T-cell (primary cell): ENCODE measurements around the gene MRPL51. TPM values are rescaled to one million over a fixed set of nuclear protein-coding genes. Genes with fewer than 3 reads are reported as not detected.
"Not testable (repeated sequence)": the region's sequence is repeated elsewhere in the genome, so short reads cannot be mapped to it uniquely, and the experiment has no call there.

Source experiments
- ATAC-seq, 4 experiments: fragments of 200-7000 bp in 3 of 4; fragments of 150-1000 bp in 1 of 4; cut with Tn5 transposase; replicated peaks in 1 of 4; 1 replicate in 3 of 4; 2 replicates in 1 of 4; pipeline ENCODE4 v1.10.0; 2021; ENCODE audit warnings: moderate library complexity in 3 of 4, mild to moderate bottlenecking in 2 of 4, moderate number of reproducible peaks in 1 of 4
- CTCF ChIA-PET, 2 donors: fragments of 300-600 bp; sonication (Branson Sonifier 250); formaldehyde crosslinking; loops; one replicate each; lab custom pipeline; 2022; ENCODE audit warnings: antibody characterized with exemption in 2 of 2; lab: Charles Lee
- POLR2A ChIA-PET, 2 donors: fragments of 300-600 bp; sonication (Branson Sonifier 250); formaldehyde crosslinking; loops; one replicate each; lab custom pipeline; 2022; ENCODE audit warnings: antibody characterized with exemption in 2 of 2; lab: Charles Lee
- DNase-seq, 35 experiments: peaks; one replicate each; pipeline versions ENCODE4 v3.0.0 to v3.0.0-alpha.2; 2013 to 2023
- H3K27ac ChIP-seq: one replicate; pipeline ENCODE4 v1.5.1; 2013; ENCODE audit warnings: low read length
- H3K27me3 ChIP-seq, 2 experiments: replicated peaks in 1 of 2; 1 replicate in 1 of 2; 2 replicates in 1 of 2; pipeline versions ENCODE4 v1.6.1 to v1.7.0; 2013; ENCODE audit warnings: low read length in 1 of 2, mixed read lengths in 1 of 2; ENCODE audit not compliant: control insufficient read depth in 2 of 2, insufficient read depth in 2 of 2; ENCODE audit errors: extremely low read depth in 1 of 2
- H3K36me3 ChIP-seq, 2 donors: 1 replicate in 1 of 2; 2 replicates in 1 of 2; pipeline versions ENCODE4 v1.6.1 to v1.7.0; 2013; ENCODE audit warnings: low read length in 1 of 2; ENCODE audit not compliant: control insufficient read depth in 2 of 2, insufficient read depth in 1 of 2; ENCODE audit errors: extremely low read depth in 1 of 2
- H3K4me1 ChIP-seq, 2 experiments: 1 replicate in 1 of 2; 2 replicates in 1 of 2; pipeline versions ENCODE4 v1.6.1 to v1.7.0; 2013; ENCODE audit warnings: low read length in 2 of 2, mixed read lengths in 1 of 2; ENCODE audit not compliant: insufficient read depth in 2 of 2, control insufficient read depth in 1 of 2; ENCODE audit errors: extremely low read depth in 1 of 2
- H3K4me3 ChIP-seq, 2 donors: 1 replicate in 1 of 2; 2 replicates in 1 of 2; pipeline versions ENCODE4 v1.5.1 to v1.7.0; 2013; ENCODE audit warnings: mild to moderate bottlenecking in 2 of 2, low read length in 1 of 2, moderate library complexity in 1 of 2; ENCODE audit not compliant: control insufficient read depth in 1 of 2; ENCODE audit errors: extremely low read depth in 1 of 2
- H3K9me3 ChIP-seq: 2 replicates; pipeline ENCODE4 v1.7.0; 2013
- H3K27ac Mint-ChIP-seq, 2 donors: one replicate each; pipeline ENCODE4 v1.8.0; 2020 to 2021; ENCODE audit warnings: mild to moderate bottlenecking in 2 of 2, mixed read lengths in 2 of 2
- H3K27me3 Mint-ChIP-seq, 2 donors: one replicate each; pipeline ENCODE4 v1.8.0; 2021 to 2022; ENCODE audit warnings: mixed read lengths in 2 of 2
- H3K36me3 Mint-ChIP-seq: one replicate; pipeline ENCODE4 v1.8.0; 2021; ENCODE audit warnings: mixed read lengths
- H3K4me1 Mint-ChIP-seq, 3 donors: one replicate each; pipeline ENCODE4 v1.8.0; 2020 to 2022; ENCODE audit warnings: mixed read lengths in 3 of 3, mild to moderate bottlenecking in 1 of 3
- H3K4me3 Mint-ChIP-seq, 3 donors: one replicate each; pipeline ENCODE4 v1.8.0; 2020 to 2022; ENCODE audit warnings: mild to moderate bottlenecking in 3 of 3, mixed read lengths in 3 of 3, moderate library complexity in 3 of 3
- H3K9me3 Mint-ChIP-seq, 3 donors: one replicate each; pipeline ENCODE4 v1.8.0; 2020 to 2022; ENCODE audit warnings: mixed read lengths in 3 of 3
- WGBS: methylation state at CpG from one replicate; pipeline ENCODE4 v1.1.5; 2013; ENCODE audit warnings: missing lambda C conversion rate; ENCODE audit not compliant: insufficient coverage; 5-methylcytosine and 5-hydroxymethylcytosine counted together
- total RNA-seq, 35 experiments: library from RNA in 6 of 35; stranded (reverse) in 6 of 35; fragments of 120-200 nt in 1 of 35; gene quantifications; one replicate each; pipeline versions ENCODE4 v1.2.1 to v1.2.4 and lab custom pipeline; 2013 to 2026

MRPL51 gene
- total RNA-seq, 5 donors from 2014 or later (not counting 1 experiment from before 2014, with no cell fraction given) = 34.3 to 86.6 (median 80.3) TPM

DNA sequence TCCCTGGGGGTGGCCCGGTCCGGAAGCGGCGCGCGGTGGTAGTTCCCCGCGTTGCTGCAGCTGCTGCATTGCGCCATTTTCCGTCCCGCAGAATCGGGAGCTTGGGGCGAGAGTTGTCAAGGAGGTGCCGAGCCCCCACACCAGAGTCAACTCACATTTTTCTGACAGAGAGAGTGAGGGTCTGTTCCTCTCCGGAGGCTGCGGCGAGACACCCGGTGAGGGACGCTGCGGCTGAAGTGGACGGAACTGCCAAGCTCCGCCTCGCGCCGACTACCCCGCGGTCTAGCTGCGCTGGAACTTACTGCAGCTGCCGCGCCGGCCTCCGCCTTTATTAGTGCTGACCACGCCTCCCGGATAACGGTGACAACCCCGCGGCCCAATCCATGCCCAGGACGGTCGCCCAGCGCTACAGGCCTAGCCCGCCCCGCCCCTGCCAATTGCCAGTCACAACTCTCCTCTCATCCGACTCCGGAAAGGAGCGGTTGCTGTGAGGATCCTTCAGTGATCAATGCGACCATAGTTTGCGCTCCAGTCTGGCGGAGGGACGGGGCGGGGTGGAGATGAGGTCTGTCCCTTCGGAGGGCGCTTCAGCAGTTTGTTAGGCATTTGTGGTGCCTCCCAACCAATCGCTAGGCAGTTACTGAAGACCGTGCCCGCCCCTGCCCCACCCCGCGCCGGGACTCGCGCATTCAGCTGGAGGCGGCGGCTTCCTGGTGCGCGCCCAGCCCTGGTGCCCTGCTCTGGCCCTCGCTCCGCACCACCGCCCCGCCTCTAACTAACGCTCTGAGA, 22.5 kb downstream of the MRPL51 start, which contains the start of gene VAMP1:
VAMP1 (minus strand) TSS at position 303 of the 789 bp plus-strand sequence; CDS start at position 157, 146 bp downstream.
- ATAC-seq (peak; percentile 88 to 96 (median 92)), DNase-seq (peak; percentile 89 to 98 (median 95))
- Histone ChIP-seq H3K36me3 (peaks cover 2 to 13% of the 10 kb centered on the region in 2 donors), H3K4me1 (peaks cover 24 to 41% of the 10 kb centered on the region in 2 experiments), H3K9me3 (no peaks in the 10 kb centered on the region), H3K4me3 (peak within 1 kb of the TSS; percentile 86 to 93), H3K27me3 (no peaks in the 10 kb centered on the region), H3K27ac (peak within 1 kb of the TSS; percentile 83)
- H3K27ac Mint-ChIP-seq = peak within 1 kb of the TSS; percentile 92 to 96
- H3K36me3 Mint-ChIP-seq = peaks cover 25% of the 10 kb centered on the region
- H3K4me3 Mint-ChIP-seq = peak within 1 kb of the TSS; percentile 87 to 93 (median 91)
- H3K9me3 Mint-ChIP-seq = no peaks in the 10 kb centered on the region
- no peaks in the 10 kb centered on the region for H3K27me3 Mint-ChIP-seq
- CTCF ChIA-PET = interaction anchor here (0.6 to 1.6 kb wide), 16 partner anchors 8 to 1170 kb away, joined by 3 to 10 read pairs (median 4); partner anchors contain the start of genes MRPL51 (in 1 of the 2), TAPBPL (in 1 of the 2) and ZNF384 (in 1 of the 2)
- POLR2A ChIA-PET = interaction anchor here (0.6 to 1.8 kb wide), 14 partner anchors 9 to 134 kb away, joined by 3 to 13 read pairs (median 6); partner anchors contain the start of gene MRPL51 (in 1 of the 2)
- 0% methylated on average over 60 of the region's 69 CpGs for WGBS
- H3K4me1 Mint-ChIP-seq = peaks cover 50 to 53% (median 52%) of the 10 kb centered on the region in 3 donors

GRCh38 chr12:6469609-6470374, 23.3 kb downstream of the MRPL51 start:
- 0% methylated on average over 4 of the region's 16 CpGs for WGBS
- CTCF ChIA-PET = interaction anchor here (0.6 to 1.6 kb wide), 8 partner anchors 8 to 220 kb away, joined by 3 to 10 read pairs (median 6); partner anchors contain the start of gene ZNF384 (in 1 of the 2)
- Histone ChIP-seq H3K27ac (peak overlapping the region; percentile 83), H3K9me3 (no peaks in the 10 kb centered on the region), H3K36me3 (peaks cover 2 to 18% of the 10 kb centered on the region in 2 donors), H3K27me3 (no peaks in the 10 kb centered on the region), H3K4me1 (peaks cover 30 to 47% of the 10 kb centered on the region in 2 experiments), H3K4me3 (peak overlapping the region; percentile 86 to 93)
- POLR2A ChIA-PET = interaction anchor here (0.6 to 1.8 kb wide), 7 partner anchors 8 to 63 kb away, joined by 4 to 13 read pairs (median 6); partner anchors contain the start of gene MRPL51 (in 1 of the 2)
- no peaks in the 10 kb centered on the region for H3K9me3 Mint-ChIP-seq
- peaks cover 56 to 59% (median 59%) of the 10 kb centered on the region in 3 donors for H3K4me1 Mint-ChIP-seq
- no peaks in the 10 kb centered on the region for H3K27me3 Mint-ChIP-seq
- peak overlapping the region; percentile 92 to 96 for H3K27ac Mint-ChIP-seq
- ATAC-seq (no peak), DNase-seq (peak in 1 of 35 experiments; percentile 32)
- H3K36me3 Mint-ChIP-seq = peaks cover 29% of the 10 kb centered on the region
- peak overlapping the region; percentile 87 to 93 (median 91) for H3K4me3 Mint-ChIP-seq

GRCh38 chr12:6469092-6469491, 24.0 kb downstream of the MRPL51 start:
- 0% methylated on average over 1 of the region's 6 CpGs for WGBS
- H3K4me1 Mint-ChIP-seq = peaks cover 63 to 66% (median 66%) of the 10 kb centered on the region in 3 donors
- ChIA-PET POLR2A (no interaction called here), CTCF (interaction anchor here in 1 of 2 donors (0.6 to 1.4 kb wide), 3 partner anchors 69 to 220 kb away, joined by 3 to 4 read pairs (median 3); partner anchors contain the start of gene ZNF384)
- no peaks in the 10 kb centered on the region for H3K9me3 Mint-ChIP-seq
- ATAC-seq (no peak), DNase-seq (no peak)
- H3K9me3 ChIP-seq = no peaks in the 10 kb centered on the region
- H3K27me3 Mint-ChIP-seq = no peaks in the 10 kb centered on the region
- H3K27ac ChIP-seq = no peak overlapping the region
- peaks cover 9 to 25% of the 10 kb centered on the region in 2 donors for H3K36me3 ChIP-seq
- H3K27ac Mint-ChIP-seq = peak overlapping the region; percentile 92 to 96
- H3K4me1 ChIP-seq = peaks cover 37 to 54% of the 10 kb centered on the region in 2 experiments
- peaks cover 36% of the 10 kb centered on the region for H3K36me3 Mint-ChIP-seq
- H3K4me3 Mint-ChIP-seq = peak overlapping the region; percentile 87 to 93 (median 91)
- H3K27me3 ChIP-seq = no peaks in the 10 kb centered on the region
- H3K4me3 ChIP-seq = peak overlapping the region; percentile 86 to 93

GRCh38 chr12:6468283-6468575, 24.8 kb downstream of the MRPL51 start:
- Mint-ChIP-seq H3K27ac (peak overlapping the region; percentile 92 to 96), H3K4me3 (peak overlapping the region; percentile 87 to 93 (median 91)), H3K9me3 (no peaks in the 10 kb centered on the region), H3K4me1 (peaks cover 71 to 75% (median 74%) of the 10 kb centered on the region in 3 donors), H3K27me3 (no peaks in the 10 kb centered on the region), H3K36me3 (peaks cover 43% of the 10 kb centered on the region)
- DNase-seq = no peak
- H3K4me3 ChIP-seq = peak overlapping the region in 1 of 2 donors; percentile 86
- no peaks in the 10 kb centered on the region for H3K27me3 ChIP-seq
- no peak for ATAC-seq
- ChIA-PET CTCF (no interaction called here), POLR2A (no interaction called here)
- peaks cover 13 to 33% of the 10 kb centered on the region in 2 donors for H3K36me3 ChIP-seq
- peak overlapping the region; percentile 32 for H3K27ac ChIP-seq
- no peaks in the 10 kb centered on the region for H3K9me3 ChIP-seq
- H3K4me1 ChIP-seq = peaks cover 45 to 62% of the 10 kb centered on the region in 2 experiments

- CTCF ChIA-PET = not testable (repeated sequence)
- H3K36me3 ChIP-seq = peaks cover 13 to 38% of the 10 kb centered on the region in 2 donors
Observed at GRCh38 chr12:6467571-6468282, 25.3 kb downstream of the MRPL51 start.

More at GRCh38 chr12:6467571-6468282, 25.3 kb downstream of the MRPL51 start:
- Histone ChIP-seq H3K4me1 (peaks cover 49 to 67% of the 10 kb centered on the region in 2 experiments), H3K27ac (peak overlapping the region; percentile 32)
- peaks cover 47% of the 10 kb centered on the region for H3K36me3 Mint-ChIP-seq
- H3K9me3 Mint-ChIP-seq, DNase-seq, ATAC-seq, H3K27me3 Mint-ChIP-seq, H3K9me3 ChIP-seq, POLR2A ChIA-PET, H3K4me3 ChIP-seq, H3K27me3 ChIP-seq: not testable (repeated sequence)
- WGBS = 84% methylated on average over 5 of the region's 9 CpGs
- peak overlapping the region; percentile 92 to 96 for H3K27ac Mint-ChIP-seq
- peaks cover 76 to 80% (median 79%) of the 10 kb centered on the region in 3 donors for H3K4me1 Mint-ChIP-seq
- H3K4me3 Mint-ChIP-seq = peak overlapping the region; percentile 87 to 93 (median 91)
